HepG2 (cell line): ENCODE results near the gene ALX3.
"Not testable (repeated sequence)": the region's sequence is repeated elsewhere in the genome, so short reads cannot be mapped to it uniquely, and the experiment has no call there.

Experiments used
- TAF1 ChIP-seq: sonication (generic); formaldehyde crosslinking; IDR thresholded peaks from 2 replicates; pipeline ENCODE4 v1.4.0; 2020; ENCODE audit warnings: missing genetic modification reagents
- YEATS2 ChIP-seq: sonication (generic); formaldehyde crosslinking; IDR thresholded peaks from 2 replicates; pipeline ENCODE4 v1.4.0; 2020; ENCODE audit warnings: missing genetic modification reagents, borderline replicate concordance
- ZFP41 ChIP-seq: sonication (generic); formaldehyde crosslinking; IDR thresholded peaks from 2 replicates; pipeline ENCODE4 v1.4.0; 2020; ENCODE audit warnings: mild to moderate bottlenecking, missing genetic modification reagents, borderline replicate concordance
- TF ChIP-seq, protein P1 (sequence below): sonication (generic); formaldehyde crosslinking; IDR thresholded peaks from 2 replicates; pipeline ENCODE4 v1.5.0; 2020; ENCODE audit warnings: missing genetic modification reagents
- TF ChIP-seq, protein P2 (sequence below): sonication (generic); formaldehyde crosslinking; conservative IDR thresholded peaks from 2 replicates; pipeline ENCODE4 v1.4.0; 2020; ENCODE audit warnings: missing genetic modification reagents

DNA sequence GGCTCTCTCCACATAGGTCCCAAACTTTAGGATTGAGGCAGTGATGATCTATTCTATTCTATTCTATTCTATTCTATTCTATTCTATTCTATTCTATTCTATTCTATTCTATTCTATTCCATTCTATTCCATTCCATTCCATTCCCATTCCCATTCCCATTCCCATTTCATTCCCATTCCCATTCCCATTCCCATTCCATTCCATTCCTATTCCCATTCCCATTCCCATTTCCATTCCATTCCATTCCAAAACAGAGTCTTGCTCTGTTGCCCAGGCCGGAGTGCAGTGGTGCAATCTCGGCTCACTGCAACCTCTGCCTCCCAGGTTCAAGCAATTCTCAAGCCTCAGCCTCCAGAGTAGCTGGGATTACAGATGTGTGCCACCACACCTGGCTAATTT, 9.5 kb upstream of the ALX3 start:
- TF ChIP-seq YEATS2; TAF1 (CRISPR knock-in tag); ZFP41: not testable (repeated sequence)
- TF ChIP-seq, protein P1, sequence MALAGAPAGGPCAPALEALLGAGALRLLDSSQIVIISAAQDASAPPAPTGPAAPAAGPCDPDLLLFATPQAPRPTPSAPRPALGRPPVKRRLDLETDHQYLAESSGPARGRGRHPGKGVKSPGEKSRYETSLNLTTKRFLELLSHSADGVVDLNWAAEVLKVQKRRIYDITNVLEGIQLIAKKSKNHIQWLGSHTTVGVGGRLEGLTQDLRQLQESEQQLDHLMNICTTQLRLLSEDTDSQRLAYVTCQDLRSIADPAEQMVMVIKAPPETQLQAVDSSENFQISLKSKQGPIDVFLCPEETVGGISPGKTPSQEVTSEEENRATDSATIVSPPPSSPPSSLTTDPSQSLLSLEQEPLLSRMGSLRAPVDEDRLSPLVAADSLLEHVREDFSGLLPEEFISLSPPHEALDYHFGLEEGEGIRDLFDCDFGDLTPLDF (CRISPR knock-in tag) = not testable (repeated sequence)
- TF ChIP-seq, protein P2, sequence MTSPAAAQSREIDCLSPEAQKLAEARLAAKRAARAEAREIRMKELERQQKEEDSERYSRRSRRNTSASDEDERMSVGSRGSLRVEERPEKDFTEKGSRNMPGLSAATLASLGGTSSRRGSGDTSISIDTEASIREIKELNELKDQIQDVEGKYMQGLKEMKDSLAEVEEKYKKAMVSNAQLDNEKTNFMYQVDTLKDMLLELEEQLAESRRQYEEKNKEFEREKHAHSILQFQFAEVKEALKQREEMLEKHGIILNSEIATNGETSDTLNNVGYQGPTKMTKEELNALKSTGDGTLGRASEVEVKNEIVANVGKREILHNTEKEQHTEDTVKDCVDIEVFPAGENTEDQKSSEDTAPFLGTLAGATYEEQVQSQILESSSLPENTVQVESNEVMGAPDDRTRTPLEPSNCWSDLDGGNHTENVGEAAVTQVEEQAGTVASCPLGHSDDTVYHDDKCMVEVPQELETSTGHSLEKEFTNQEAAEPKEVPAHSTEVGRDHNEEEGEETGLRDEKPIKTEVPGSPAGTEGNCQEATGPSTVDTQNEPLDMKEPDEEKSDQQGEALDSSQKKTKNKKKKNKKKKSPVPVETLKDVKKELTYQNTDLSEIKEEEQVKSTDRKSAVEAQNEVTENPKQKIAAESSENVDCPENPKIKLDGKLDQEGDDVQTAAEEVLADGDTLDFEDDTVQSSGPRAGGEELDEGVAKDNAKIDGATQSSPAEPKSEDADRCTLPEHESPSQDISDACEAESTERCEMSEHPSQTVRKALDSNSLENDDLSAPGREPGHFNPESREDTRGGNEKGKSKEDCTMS (CRISPR knock-in tag) = not testable (repeated sequence)
